GM06990 (cell line): Measurements from ENCODE around the gene DTNBP1.

ENCODE experiments used
- DNase-seq: peaks from one replicate; pipeline ENCODE4 v3.0.0-alpha.2; 2011; ENCODE audit not compliant: insufficient read length; ENCODE audit errors: extremely low read depth
- H3K27me3 ChIP-seq: replicated peaks from 2 replicates; pipeline ENCODE4 v1.6.0; 2011; ENCODE audit warnings: low read length; ENCODE audit not compliant: control insufficient read depth, insufficient read depth
- H3K36me3 ChIP-seq: 2 replicates; pipeline ENCODE4 v1.5.1; 2011; ENCODE audit warnings: low read length; ENCODE audit not compliant: control insufficient read depth, insufficient read depth
- H3K4me3 ChIP-seq: replicated peaks from 2 replicates; pipeline ENCODE4 v1.5.1; 2011; ENCODE audit warnings: low read depth, mild to moderate bottlenecking, control low read depth, low read length
- TF ChIP-seq, protein P1 (sequence below): IDR thresholded peaks from 2 replicates; pipeline ENCODE4 v1.5.1; 2011; ENCODE audit warnings: low read length, control low read depth, mild to moderate bottlenecking, inconsistent platforms; ENCODE audit not compliant: insufficient read depth, poor library complexity, severe bottlenecking

Gene DTNBP1

GRCh38 chr6:15502446-15503345, 160.1 kb downstream of the DTNBP1 start:
- TF ChIP-seq, protein P1, sequence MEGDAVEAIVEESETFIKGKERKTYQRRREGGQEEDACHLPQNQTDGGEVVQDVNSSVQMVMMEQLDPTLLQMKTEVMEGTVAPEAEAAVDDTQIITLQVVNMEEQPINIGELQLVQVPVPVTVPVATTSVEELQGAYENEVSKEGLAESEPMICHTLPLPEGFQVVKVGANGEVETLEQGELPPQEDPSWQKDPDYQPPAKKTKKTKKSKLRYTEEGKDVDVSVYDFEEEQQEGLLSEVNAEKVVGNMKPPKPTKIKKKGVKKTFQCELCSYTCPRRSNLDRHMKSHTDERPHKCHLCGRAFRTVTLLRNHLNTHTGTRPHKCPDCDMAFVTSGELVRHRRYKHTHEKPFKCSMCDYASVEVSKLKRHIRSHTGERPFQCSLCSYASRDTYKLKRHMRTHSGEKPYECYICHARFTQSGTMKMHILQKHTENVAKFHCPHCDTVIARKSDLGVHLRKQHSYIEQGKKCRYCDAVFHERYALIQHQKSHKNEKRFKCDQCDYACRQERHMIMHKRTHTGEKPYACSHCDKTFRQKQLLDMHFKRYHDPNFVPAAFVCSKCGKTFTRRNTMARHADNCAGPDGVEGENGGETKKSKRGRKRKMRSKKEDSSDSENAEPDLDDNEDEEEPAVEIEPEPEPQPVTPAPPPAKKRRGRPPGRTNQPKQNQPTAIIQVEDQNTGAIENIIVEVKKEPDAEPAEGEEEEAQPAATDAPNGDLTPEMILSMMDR, result no peak
- Histone ChIP-seq H3K4me3 (no peak overlapping the region), H3K36me3 (peaks cover 21% of the 10 kb centered on the region), H3K27me3 (no peaks in the 10 kb centered on the region)
- DNase-seq, result no peak

DNA sequence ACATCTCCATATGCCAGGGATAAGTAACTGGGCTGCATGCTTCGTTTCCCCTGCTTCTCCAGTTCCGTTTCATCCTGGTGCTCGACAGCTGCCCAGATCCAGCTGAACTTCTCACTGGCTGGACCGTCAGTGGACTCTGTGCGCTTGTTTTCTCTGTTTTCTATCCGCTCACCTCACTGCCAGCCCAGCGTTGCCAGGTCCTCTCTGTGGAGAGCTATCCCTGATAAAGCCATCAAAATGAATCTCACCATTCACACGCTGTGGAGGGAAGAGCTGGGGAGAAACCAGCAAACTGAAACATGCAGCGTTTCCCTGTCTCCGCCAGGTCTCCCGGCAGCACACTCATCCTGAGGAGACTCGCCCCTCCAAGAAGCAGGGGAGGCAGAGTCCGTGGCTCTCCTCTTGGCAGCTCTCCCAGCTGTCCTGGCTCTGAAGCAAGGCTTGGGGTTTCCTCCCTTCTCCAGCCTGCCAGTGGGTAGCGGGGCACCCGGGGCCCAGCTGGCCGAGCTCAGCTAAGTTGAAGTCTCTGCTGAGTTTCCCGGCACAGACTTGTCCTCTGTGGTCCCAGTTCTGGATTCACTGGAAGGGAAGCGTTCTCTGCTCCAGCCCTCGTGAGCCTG, 160.9 kb downstream of the DTNBP1 start:
- DNase-seq, result no peak

DNA sequence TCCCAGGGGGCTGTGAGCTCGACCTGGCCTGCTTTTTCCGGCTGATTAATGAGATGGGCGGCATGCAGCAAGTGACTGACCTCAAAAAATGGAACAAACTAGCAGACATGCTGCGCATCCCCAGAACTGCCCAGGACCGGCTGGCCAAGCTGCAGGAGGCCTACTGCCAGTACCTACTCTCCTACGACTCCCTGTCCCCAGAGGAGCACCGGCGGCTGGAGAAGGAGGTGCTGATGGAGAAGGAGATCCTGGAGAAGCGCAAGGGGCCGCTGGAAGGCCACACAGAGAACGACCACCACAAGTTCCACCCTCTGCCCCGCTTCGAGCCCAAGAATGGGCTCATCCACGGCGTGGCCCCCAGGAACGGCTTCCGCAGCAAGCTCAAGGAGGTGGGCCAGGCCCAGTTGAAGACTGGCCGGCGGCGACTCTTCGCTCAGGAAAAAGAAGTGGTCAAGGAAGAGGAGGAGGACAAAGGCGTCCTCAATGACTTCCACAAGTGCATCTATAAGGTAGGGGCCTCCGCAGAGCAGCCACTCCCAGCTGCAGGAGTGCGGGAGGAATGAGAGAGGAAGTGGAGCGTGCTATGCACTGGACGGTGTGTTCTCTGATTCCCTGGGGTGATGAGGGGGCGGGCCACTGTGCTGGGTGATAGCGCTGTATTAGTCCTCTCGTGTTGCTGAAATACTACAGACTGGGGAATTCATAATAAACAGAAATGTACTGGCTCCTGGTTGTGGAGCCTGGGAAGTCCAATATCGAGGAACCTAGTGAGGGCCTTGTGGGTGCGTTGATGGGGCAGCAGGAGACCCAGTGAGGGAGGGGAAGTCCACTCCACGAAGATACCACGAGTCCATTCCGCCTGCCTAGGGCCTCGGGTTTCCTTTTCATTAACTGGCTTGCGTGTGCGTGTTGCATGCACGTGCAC, 161.7 kb downstream of the DTNBP1 start:
- H3K36me3 ChIP-seq, result peaks cover 20% of the 10 kb centered on the region
- DNase-seq, result no peak

More for the DNA sequence above, 160.9 kb downstream of the DTNBP1 start:
- TF ChIP-seq, protein P1, result no peak
- H3K27me3 ChIP-seq, result no peaks in the 10 kb centered on the region
- H3K36me3 ChIP-seq, result peaks cover 18% of the 10 kb centered on the region
- H3K4me3 ChIP-seq, result no peak overlapping the region

DNA sequence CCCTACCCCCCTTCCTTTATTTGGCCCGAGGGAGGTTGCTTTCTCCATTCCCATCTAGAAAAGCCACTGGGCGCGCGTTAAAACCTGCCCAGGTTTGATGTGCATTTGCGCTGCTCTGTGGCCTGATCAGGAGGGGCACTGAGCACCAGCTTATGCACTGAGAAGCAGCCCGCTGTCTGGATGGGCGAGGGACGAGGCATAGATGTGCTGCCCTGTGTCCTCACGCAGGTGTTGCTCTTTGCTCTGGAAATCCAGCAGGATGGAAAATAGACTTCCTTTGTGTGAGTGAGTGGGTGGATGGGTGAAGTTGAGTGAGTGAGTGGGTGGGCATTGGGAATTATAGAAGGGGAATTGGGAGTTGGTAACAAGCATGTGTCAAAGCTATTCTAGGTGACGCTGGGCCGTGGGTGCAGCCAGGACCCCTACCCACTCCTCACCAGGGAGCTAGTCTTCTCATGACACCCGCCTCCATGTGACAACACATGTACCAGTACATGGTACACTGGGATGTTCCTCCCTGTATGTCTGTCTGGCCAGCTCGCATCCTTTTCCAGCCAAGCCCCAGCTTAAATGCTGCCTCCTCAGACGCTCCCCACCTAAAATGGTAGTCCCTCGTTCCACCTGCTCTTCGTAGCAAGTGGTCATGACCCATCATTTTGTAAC, 162.6 kb downstream of the DTNBP1 start:
- no peak for DNase-seq
- Histone ChIP-seq H3K4me3 (no peak overlapping the region), H3K27me3 (no peaks in the 10 kb centered on the region), H3K36me3 (peaks cover 21% of the 10 kb centered on the region)
- TF ChIP-seq, protein P1, result no peak

More for the DNA sequence above, 161.7 kb downstream of the DTNBP1 start:
- TF ChIP-seq, protein P1, result no peak
- H3K4me3 ChIP-seq, result no peak overlapping the region
- no peaks in the 10 kb centered on the region for H3K27me3 ChIP-seq

- TF ChIP-seq, protein P1, result no peak
- peaks cover 21% of the 10 kb centered on the region for H3K36me3 ChIP-seq
- H3K27me3 ChIP-seq, result no peaks in the 10 kb centered on the region
- DNase-seq, result no peak
- H3K4me3 ChIP-seq, result no peak overlapping the region
Observed at GRCh38 chr6:15499591-15499990, 163.2 kb downstream of the DTNBP1 start.
